Tibial artery (tissue), 4 donors: ENCODE measurements around the gene RNF227.
"Not testable (repeated sequence)": the region's sequence is repeated elsewhere in the genome, so short reads cannot be mapped to it uniquely, and the experiment has no call there.

Source experiments
- DNase-seq, 2 donors: peaks; one replicate each; pipeline ENCODE4 v3.0.0-alpha.2; 2019
- H3K27ac ChIP-seq, 2 donors: fragments of 200-600 bp; sonication (generic) in 1 of 2; 1 replicate in 1 of 2; 2 replicates in 1 of 2; pipeline ENCODE4 v1.5.1; 2018 to 2019; ENCODE audit warnings: mild to moderate bottlenecking in 1 of 2
- H3K27me3 ChIP-seq, 2 donors: fragments of 200-600 bp; sonication (generic) in 1 of 2; one replicate each; pipeline versions ENCODE4 v1.5.1 to v1.6.0; 2016 to 2019
- H3K36me3 ChIP-seq, 3 donors: fragments of 200-600 bp; sonication (generic) in 2 of 3; one replicate each; pipeline ENCODE4 v1.5.1; 2016 to 2019; ENCODE audit warnings: mild to moderate bottlenecking in 2 of 3
- H3K4me1 ChIP-seq, 4 donors: fragments of 200-600 bp; sonication (generic) in 2 of 4; 1 replicate in 3 of 4; 2 replicates in 1 of 4; pipeline ENCODE4 v1.5.1; 2016 to 2019
- H3K4me3 ChIP-seq, 2 donors: fragments of 200-600 bp; sonication (generic) in 1 of 2; 1 replicate in 1 of 2; 2 replicates in 1 of 2; pipeline ENCODE4 v1.5.1; 2018 to 2019; ENCODE audit warnings: mild to moderate bottlenecking in 2 of 2
- H3K9me3 ChIP-seq, 3 donors: fragments of 200-600 bp; sonication (generic) in 1 of 3; one replicate each; pipeline ENCODE4 v1.5.1; 2016 to 2019
- CTCF ChIP-seq, 2 experiments: fragments of 200-600 bp in 1 of 2; fragments of 450-650 bp in 1 of 2; IDR thresholded peaks; one replicate each; pipeline ENCODE4 v1.5.1; 2017 to 2019; ENCODE audit warnings: antibody characterized with exemption in 2 of 2, mild to moderate bottlenecking in 1 of 2, moderate library complexity in 1 of 2
- intact Hi-C: fragments of 100-400 bp; cut with DNase I; formaldehyde crosslinking; loops from one replicate; pipeline ENCODE4 v1.15.0; 2023; ENCODE audit warnings: low total_unique reads

RNF227 gene

GRCh38 chr17:7915611-7916384 lies at the start of gene RNF227:
TSS of gene RNF227 (minus strand) at chr17:7916289. CDS start at chr17:7916195, 94 bp downstream.
- Histone ChIP-seq H3K27me3 (no peaks in the 10 kb centered on the region), H3K9me3 (no peaks in the 10 kb centered on the region), H3K27ac (peak within 1 kb of the TSS; percentile 85 to 93), H3K4me3 (peak within 1 kb of the TSS; percentile 58 to 59), H3K36me3 (peaks cover 0 to 16% (median 1%) of the 10 kb centered on the region in 3 donors), H3K4me1 (peaks cover 0 to 22% (median 14%) of the 10 kb centered on the region in 4 donors)
- intact Hi-C loops, result no loop called here
- peak in 1 of 2 experiments; percentile 23 for TF ChIP-seq CTCF (IDR thresholded peaks at IDR 0.05)
- DNase-seq, result peak; percentile 90 to 96

GRCh38 chr17:7961421-7961820 lies 45.3 kb upstream of the RNF227 start:
- no peak overlapping the region for H3K27ac ChIP-seq
- intact Hi-C loops, result no loop called here

GRCh38 chr17:7959503-7960253 lies 43.6 kb upstream of the RNF227 start:
- Histone ChIP-seq H3K36me3 (no peaks in the 10 kb centered on the region), H3K4me1 (no peaks in the 10 kb centered on the region), H3K9me3 (no peaks in the 10 kb centered on the region), H3K27ac (no peak overlapping the region), H3K4me3 (no peak overlapping the region), H3K27me3 (peaks cover 0 to 26% of the 10 kb centered on the region in 2 donors)
- intact Hi-C loops, result no loop called here
- TF ChIP-seq CTCF (IDR thresholded peaks at IDR 0.05), result no peak
- no peak for DNase-seq

More at GRCh38 chr17:7961421-7961820, 45.3 kb upstream of the RNF227 start:
- Histone ChIP-seq H3K4me1 (no peaks in the 10 kb centered on the region), H3K36me3 (no peaks in the 10 kb centered on the region), H3K9me3 (no peaks in the 10 kb centered on the region), H3K27me3 (peaks cover 0 to 26% of the 10 kb centered on the region in 2 donors), H3K4me3 (no peak overlapping the region)
- DNase-seq, result no peak
- TF ChIP-seq CTCF (IDR thresholded peaks at IDR 0.05), result no peak

- H3K36me3 ChIP-seq, result no peaks in the 10 kb centered on the region
- no peak for TF ChIP-seq CTCF (IDR thresholded peaks at IDR 0.05)
- no peak overlapping the region for H3K4me3 ChIP-seq
- intact Hi-C loops, result no loop called here
- peaks cover 0 to 24% of the 10 kb centered on the region in 2 donors for H3K27me3 ChIP-seq
- no peaks in the 10 kb centered on the region for H3K9me3 ChIP-seq
- DNase-seq, result peak in 1 of 2 donors; percentile 24
- H3K4me1 ChIP-seq, result no peaks in the 10 kb centered on the region
- no peak overlapping the region for H3K27ac ChIP-seq
Measured at GRCh38 chr17:7956228-7956965, 40.3 kb upstream of the RNF227 start.

GRCh38 chr17:7955414-7956227 lies 39.5 kb upstream of the RNF227 start:
- Histone ChIP-seq H3K27me3 (peaks cover 0 to 17% of the 10 kb centered on the region in 2 donors), H3K9me3 (no peaks in the 10 kb centered on the region), H3K27ac (no peak overlapping the region), H3K4me1 (no peaks in the 10 kb centered on the region), H3K4me3 (no peak overlapping the region), H3K36me3 (peaks cover 0 to 2% (median 0%) of the 10 kb centered on the region in 3 donors)
- no peak for DNase-seq
- TF ChIP-seq CTCF (IDR thresholded peaks at IDR 0.05), result no peak
- intact Hi-C loops, result no loop called here

- not testable (repeated sequence) for H3K27me3 ChIP-seq, DNase-seq
- peaks cover 4 to 22% (median 13%) of the 10 kb centered on the region in 3 donors for H3K36me3 ChIP-seq
Measured at GRCh38 chr17:7953266-7953665, 37.2 kb upstream of the RNF227 start.

More at GRCh38 chr17:7953266-7953665, 37.2 kb upstream of the RNF227 start:
- intact Hi-C loops, H3K4me3 ChIP-seq, H3K4me1 ChIP-seq, H3K9me3 ChIP-seq, H3K27ac ChIP-seq: not testable (repeated sequence)
